Body of pancreas (tissue), 4 donors: ENCODE measurements around the gene UBQLN4.

ENCODE experiments used
- POLR2A ChIP-seq, 3 donors: fragments of 450-650 bp; IDR thresholded peaks; one replicate each; pipeline ENCODE4 v1.6.1; 2016; ENCODE audit warnings: antibody characterized with exemption in 3 of 3, mild to moderate bottlenecking in 2 of 3
- TF ChIP-seq, protein P1 (sequence below), 7 experiments: fragments of 450-650 bp in 4 of 7; fragments of 200-600 bp in 3 of 7; sonication (generic) in 3 of 7; IDR thresholded peaks; one replicate each; pipeline ENCODE4 v1.5.1; 2016 to 2019; ENCODE audit warnings: antibody characterized with exemption in 7 of 7

GRCh38 chr1:156080241-156080862, 26.8 kb upstream of the UBQLN4 start:
- TF ChIP-seq, protein P1, sequence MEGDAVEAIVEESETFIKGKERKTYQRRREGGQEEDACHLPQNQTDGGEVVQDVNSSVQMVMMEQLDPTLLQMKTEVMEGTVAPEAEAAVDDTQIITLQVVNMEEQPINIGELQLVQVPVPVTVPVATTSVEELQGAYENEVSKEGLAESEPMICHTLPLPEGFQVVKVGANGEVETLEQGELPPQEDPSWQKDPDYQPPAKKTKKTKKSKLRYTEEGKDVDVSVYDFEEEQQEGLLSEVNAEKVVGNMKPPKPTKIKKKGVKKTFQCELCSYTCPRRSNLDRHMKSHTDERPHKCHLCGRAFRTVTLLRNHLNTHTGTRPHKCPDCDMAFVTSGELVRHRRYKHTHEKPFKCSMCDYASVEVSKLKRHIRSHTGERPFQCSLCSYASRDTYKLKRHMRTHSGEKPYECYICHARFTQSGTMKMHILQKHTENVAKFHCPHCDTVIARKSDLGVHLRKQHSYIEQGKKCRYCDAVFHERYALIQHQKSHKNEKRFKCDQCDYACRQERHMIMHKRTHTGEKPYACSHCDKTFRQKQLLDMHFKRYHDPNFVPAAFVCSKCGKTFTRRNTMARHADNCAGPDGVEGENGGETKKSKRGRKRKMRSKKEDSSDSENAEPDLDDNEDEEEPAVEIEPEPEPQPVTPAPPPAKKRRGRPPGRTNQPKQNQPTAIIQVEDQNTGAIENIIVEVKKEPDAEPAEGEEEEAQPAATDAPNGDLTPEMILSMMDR (IDR thresholded peaks at IDR 0.05), result no peak
- no peak for TF ChIP-seq POLR2A (IDR thresholded peaks at IDR 0.05)
